CD4-positive, alpha-beta T cell treated with Interleukin-1 beta for 1 hour (primary cell): ENCODE data around the gene DMXL1.

Source experiments
- DNase-seq, 2 donors: peaks; one replicate each; pipeline ENCODE4 v3.0.0-alpha.2; 2020 to 2022

DMXL1 gene

DNA sequence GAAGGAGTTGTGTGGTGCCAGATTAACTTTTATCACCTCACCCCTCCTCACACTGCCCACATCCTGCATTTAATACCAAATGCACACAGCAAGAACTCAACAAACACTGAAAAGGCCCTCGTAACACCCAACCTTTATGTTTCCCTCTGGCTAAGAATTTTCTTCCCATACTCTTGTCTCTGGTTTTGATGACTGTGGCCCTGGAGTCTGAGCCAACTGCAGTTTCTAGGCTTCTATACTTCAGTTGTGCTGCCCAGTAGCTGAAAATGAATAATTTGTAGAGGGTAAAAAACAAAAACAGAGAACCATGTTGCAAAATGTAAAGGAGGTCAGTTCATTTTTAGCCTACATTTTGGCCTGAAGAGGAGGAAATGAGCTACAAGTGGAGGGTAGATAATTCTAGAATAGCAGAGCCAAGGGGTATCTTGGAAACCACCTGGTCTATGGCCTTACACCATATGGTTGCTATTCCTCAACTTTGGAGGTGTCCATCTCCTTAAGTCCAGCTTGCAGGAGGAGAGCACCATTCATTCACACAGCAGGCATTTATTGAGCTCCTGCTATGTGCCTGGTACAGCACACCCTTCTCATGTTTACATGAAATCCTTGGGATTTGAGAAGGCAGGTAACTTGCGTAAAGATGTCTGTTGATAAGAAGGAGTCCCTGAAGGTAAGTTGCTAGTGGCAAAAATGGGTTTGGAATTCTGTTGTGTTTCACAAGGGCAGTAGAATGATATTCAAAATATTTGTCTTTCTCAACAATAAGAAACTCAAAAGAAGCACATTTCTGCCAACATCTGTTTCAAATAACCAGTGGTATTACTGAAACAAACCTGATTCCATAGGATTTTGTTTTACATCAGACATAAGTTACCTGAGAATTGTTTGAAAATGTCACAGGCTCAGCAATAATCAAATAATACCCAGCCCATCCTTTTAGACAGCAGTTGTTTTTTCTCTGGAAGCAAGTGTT is 201.2 kb downstream of the DMXL1 start:
- DNase-seq: no peak

DNA sequence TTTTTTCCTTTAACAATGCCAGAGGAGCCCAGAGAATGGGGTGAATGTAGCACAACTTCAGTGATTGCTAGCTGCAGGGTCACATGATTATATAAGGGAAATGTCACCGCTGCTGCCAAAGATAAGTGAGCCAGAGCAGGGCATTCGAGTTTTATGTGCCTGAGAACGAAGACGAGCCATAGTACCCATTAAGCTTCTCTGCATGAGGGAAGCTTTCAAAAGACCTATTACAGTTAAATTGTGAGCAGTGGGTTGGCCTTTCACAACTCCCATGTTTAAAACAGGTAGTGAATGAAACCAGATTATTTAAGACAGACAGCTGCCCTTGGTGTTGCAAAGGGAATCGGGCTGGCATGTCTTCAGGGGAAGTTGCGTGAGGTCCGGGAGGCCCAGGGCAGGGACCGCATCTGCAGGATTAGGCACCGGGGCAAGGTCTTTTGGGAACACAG is 202.5 kb downstream of the DMXL1 start:
- DNase-seq: peak in 1 of 2 donors; percentile 35

DNA sequence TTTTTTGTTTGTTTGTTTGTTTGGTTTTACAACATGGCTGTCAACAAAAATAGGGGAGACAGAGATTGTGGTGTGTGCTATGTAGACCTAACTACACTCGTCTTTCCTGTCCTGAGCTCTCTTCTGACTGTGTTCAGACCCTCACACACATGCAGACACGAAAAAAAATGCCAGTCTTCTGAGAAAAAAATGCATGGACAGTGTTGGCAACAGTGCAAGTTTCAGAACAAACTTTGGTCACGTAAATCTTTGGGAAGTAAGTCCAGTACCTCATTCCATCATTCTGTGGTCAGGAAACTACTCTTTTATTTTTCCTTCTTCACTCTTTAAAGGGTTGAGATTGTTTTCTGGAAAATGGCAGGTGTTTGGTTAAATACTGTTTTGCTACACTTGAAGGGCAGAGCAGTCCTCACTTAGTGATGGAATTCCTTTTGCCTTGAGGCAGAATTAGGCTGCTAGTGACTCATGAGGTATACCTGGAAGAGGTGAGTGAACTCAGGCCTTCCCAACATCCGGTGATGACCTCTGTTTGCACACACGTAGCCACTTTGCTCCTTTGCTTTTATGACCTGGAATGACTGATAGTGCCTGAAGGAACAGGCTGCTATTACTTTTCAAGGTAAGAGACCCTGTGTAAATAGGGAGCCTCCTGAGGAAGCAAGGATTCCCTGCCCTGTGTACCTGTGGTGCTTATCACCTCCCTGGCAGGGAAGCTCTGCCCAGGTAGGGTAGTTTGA is 203.3 kb downstream of the DMXL1 start:
- no peak for DNase-seq

DNA sequence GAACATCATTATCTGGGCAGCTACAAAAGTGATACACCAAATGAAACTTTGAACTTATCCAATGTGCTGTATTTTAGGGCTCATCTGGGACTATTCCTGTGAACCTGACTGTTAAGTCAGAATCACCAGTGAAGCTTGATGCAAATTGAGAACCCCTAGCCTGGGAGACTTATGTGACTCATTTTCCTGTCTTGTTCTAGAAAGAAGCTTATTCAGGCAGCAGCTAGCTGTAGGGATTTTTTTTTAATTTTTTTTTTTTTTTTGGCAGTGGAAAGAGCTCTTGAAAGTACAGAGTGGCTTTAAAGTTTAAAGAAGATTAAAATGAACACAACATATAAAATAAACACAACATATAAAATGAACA is 203.9 kb downstream of the DMXL1 start:
- DNase-seq: peak in 1 of 2 donors; percentile 51

DNA sequence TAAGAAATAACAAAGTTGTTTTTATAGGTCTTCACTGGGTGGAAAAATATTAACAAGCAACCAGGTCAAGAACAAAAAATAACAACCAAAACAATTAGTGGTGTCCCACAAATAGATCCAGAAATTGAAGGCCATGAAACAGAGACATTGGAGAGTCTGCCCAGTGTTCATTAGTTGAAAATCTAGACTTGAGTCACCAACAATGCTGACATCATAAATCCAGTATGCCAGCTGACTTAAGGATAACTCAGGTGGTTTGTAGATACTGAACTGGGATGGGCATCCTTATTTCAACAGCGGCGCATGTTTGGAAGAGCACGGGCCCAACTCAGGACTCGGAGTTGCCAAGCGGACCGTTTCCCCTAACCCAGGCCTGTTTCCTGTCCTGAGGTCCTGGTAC is 204.3 kb downstream of the DMXL1 start:
- no peak for DNase-seq

DNA sequence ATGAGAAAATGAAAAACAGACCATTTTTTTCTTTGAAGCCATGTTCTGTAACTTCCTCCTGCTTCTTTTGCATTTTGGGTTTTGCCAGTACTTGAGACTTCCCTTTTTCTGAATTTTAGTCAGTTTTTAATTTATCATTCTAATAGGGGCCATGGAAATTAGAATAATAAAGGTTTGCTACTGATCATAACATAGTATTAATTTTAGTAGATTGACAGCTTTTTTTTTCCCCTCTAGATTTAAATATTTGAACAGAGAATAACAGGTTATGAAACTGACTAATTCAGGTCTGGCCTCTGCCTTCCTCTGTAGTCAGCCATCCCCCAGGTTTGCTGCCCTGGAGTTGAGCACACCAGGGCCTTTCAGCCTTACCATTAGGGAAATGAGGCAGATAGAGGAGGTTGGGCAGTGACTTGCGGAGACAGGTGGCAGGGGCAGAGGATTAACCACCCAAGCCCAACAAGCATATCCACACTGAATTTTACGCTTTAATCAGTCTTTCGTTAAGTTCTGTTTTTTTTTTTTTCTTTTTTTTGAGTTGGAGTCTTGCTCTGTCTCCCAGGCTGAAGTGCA is 204.8 kb downstream of the DMXL1 start:
- peak in 1 of 2 donors; percentile 60 for DNase-seq

DNA sequence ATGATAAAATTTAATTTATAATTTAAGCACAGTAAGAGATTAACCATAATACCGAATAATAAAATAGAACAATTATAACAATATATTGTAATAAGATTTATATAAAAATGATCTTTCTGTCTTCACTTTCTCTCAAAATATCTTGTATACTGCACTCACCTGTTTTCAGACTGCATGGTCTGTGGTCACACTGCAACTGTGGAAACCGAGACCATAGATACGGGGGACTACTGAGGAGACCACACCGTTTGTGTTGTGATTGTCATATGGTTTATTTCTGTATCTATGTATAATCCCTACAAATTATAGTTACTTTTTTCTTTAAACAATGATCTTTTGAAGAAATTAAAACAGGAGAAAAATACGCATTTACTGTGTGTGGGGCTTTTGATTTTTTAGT is 206.1 kb downstream of the DMXL1 start:
- DNase-seq: no peak

DNA sequence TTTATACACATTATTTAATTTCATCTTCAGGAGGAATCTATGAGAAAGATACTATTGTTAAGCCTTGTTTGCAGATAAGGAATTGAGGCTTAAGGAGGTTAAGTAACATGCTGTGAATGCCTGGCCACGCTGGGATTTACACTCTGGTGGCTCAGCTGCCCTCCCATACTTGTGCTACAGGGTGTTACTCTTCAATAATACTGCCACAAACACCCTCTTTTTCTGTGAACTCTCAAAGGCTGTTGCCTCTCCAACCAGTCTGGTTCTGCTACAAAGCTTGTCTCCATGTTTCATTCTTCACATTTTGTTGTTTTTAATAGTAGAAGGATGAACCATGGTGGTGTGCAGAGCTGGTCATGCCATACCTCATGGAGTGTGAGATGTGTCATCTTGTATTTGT is 208.2 kb downstream of the DMXL1 start:
- DNase-seq: no peak

DNA sequence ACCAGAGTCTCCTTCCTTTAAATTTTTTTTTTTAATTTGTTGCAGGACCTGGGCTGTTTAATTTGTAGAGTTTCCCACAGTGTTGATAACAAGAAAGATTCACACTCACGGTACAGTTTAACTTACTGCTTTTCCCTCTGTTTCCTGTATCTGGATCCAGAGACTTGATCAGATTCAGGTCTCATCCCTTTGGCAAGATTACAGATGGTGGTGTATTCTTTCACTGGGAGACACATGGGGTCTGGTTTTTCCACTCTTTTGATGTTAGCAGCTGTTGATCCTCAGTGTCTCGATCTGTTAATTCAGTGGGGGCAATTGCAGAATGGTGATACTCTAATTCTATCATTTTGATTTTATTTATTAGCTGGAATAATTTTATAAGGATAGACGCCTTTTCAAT is 209.5 kb downstream of the DMXL1 start:
- DNase-seq: no peak

DNA sequence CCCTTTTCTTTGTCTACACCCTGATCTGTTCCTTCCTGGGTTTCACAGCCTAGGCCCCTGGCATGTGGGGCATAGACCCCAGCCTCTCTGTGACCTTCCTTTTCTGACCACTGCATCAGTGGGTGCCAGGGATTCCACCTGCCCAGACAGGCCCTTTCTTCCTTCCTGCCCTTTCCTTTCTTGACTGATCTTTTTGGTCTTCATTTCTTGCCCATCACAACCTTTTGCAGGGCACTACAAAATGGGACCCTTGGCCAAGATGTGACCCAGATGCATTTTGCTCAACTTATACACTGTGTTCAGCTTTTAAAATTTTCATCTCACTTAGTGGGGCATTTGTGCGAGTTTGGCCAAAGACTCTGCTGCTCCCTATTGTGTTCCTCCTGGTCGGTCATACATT is 211.7 kb downstream of the DMXL1 start:
- no peak for DNase-seq

DNA sequence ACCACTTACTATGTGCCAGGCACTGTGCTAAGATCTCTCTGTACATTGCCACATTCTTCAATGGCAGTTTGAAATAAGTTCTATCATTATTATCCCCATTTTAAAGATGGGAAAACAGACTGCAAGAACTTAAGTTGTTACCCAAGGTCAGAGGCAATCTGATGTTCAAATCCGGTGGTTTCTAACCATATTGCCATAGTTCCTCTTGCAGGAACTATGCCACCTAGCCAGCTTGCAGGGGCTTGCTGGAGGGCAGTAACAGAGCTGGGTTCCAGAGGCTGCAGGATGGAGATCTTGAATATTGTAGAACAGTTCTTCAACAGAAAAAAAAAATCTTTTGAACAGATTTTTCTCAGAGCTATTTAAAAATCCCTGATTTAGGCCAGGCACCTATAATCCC is 213.1 kb downstream of the DMXL1 start:
- no peak for DNase-seq

DNA sequence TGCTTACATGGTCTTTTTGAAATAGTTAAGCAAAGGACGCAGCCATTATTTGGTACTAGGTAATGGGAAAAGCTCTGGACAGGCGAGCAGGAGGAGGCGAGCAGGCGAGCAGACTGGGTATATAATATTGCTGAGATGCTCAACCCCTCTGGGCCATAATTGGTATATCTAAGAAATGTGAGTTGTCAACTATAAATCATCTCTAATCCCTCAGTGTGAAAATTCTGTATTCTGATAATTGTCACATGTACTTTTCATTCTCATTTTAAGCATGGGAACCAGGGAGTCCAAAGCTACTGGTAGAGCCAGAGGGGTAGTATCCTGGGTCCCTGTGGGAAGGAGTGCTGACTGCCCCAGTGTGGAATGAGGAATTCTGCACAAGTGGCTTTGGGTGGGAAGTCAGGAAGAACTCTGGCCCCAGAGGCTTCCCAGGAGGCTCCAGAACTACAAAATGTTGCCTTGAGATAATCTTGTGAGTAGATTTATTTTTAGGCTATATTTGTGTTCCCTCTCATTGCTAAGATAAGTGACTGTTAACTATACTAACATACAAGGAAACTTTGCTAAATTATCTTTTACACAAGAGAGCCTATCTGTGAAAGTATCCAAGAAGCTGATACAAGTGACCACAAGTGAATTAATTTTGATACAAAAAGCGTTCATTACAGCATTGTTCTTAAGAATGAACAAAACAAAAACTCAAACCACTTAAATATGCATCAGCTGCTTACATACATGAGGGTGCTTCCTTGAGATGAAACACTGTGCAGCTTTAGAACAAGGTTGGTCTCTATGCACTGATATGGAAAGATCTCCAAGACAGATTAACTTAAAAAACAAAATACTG is 214.4 kb downstream of the DMXL1 start:
- no peak for DNase-seq

DNA sequence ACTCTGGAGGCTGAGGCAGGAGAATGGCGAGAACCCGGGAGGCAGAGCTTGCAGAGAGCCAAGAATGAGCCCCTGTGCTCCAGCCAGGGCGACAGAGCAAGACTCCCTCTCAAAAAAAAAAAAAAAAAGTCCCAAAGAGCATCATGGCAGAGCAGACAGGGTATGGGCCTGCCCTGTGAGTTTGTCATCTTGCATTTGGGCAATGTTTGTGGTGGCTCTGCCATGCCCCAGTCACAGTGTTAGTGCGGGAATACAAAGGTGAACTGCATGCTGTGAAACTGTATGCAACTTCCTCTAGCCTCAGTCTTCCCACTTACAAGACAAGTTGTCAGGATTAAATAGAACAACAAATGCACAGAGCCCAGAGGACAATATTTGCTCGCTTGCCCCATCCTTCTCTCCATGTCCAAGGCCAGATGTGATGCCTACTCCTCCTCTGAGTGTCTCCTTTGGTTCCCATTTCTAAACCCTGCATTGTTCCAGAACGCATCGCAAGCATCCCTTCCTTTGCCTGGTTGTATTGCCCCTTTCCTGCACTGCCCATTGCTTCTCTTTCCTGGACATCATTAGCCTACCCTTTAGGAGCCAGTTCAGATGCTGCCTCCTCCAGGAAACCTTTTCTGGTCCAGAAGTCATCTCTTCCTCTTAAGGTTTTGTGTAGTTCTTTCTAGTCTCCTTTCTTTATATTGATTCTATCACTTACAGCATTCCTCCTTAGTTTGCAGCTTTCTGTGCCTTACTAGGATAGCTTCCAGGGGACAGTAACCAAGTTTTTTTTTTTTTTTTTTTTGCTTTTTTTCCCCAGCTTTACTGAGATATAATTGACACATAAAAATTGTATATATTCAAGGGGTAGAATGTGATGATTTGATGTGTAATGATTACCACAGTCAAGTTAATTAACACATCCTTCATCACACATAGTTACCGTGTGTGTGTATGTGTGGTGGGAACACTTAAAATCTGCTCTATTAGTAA is 215.9 kb downstream of the DMXL1 start:
- no peak for DNase-seq

DNA sequence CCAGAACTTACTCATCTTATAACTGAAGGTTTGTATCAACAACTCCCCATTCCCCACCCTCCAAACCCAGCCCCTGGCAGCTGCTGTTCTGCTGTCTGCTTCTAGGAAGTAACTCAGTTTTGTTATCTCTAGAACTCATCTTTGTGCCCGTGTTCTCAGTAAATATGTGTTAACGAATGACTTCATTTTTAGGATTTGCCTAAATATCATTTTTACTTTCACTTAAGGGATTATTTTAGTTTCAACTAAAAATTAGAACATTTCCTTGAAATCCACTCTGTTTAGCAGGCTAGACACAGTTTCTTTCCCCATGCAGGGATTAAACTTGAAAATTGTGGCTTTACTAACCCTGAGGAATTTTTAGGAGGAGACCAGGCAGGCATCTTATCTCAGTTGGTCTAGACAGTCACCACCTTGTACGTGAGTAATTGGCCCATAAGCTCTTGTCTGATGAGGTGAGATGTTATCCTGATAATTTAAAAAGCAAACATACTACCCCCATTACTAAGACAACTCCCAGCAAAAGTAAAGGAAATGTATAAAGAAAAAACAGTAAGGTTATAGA is 216.7 kb downstream of the DMXL1 start:
- peak; percentile 39 to 57 for DNase-seq

DNA sequence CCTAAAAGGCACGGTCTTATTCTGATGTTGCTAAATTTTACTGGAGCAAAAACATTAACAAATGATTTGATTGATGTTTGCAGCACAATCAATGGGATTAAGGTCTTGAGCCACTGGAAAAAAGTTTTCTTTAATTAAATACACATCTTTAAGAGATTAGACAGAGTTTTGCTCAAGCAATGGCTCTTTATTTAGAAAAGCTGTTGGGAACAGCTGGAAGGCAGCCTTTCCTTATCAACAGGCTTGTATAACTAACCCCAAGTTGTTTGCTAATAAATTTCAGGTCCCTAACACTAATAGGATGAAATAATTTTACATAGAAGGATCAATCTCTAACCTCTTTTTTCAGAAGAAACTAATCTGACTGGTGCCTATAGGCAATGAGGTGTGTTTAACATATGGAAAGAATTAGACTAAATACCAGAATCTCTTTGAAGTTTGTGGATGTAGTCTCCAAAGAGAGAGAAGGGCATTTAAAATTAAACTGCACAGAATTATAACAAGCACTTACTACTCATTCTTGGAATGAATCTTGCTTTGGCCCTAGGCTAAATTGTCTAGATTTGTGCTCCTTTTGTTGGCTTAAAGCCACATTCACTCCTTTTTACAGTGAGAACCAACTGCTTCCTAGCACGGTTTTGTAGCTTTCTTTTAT is 217.6 kb downstream of the DMXL1 start:
- no peak for DNase-seq

DNA sequence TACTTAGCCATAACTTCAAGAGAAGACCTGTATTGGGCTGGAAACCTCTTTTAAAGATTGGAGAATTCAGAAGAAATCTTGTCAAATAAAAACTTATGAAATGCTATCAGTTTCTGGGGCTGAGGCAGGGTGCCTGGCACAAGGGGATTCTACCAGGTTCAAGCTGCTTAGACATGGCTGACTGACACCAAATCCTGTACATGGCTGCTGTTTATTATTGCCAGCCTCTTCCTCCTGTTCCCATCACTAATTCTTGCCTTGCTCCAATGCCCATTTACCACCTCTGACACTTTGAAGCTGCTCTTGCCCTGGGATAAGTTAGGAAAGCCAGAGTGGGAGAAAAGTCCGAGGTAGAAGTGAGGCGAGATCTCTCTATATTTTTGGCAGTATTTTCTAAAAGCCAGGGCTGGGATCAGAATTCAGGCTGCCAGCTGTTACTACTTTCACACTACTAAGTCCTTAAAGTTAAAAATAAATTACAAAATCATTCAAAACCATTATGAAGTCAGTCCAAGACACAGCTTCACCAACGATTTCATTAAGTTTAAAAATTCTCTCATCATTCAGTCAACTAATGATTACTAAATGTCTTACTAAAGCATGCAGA is 218.7 kb downstream of the DMXL1 start:
- no peak for DNase-seq

DNA sequence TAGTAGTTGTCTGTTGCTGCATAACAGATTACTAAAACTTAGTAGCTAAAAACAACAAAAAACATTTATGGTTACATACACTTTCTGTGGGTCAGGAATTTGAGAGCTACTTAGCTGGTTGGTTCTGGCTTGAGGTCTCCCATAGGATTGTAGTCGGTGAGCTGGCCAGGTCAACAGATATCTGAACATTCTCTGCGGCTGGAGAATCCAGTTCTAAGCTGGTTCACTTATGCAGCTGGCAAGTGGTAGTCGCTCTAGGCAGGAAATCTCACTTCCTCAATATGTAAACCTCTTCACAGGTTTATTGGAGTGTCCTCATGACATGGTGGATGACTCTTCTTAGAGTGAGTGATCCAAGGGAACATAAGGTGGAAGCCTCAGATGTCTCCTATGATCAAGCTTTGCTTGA is 219.3 kb downstream of the DMXL1 start:
- DNase-seq: peak; percentile 36 to 45

DNA sequence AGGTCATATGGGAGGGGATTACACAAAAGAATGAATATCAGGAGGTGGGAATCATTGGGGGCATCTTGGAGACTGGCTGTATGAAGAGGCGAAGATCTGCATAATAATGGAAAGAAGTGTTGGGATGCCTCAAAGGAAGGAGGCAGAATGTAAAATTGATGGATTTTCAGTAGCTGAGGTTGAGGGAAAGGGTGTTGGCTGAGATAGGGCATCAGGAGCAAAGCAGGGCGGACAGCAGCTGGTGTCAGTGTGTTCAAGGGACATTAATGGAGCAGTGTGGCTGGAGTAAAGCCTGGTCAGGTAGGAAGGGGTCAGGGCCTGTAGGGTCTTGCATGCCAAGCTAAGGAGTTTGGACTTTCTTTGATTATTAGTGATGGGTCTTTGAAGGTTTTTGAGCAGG is 219.7 kb downstream of the DMXL1 start:
- no peak for DNase-seq

DNA sequence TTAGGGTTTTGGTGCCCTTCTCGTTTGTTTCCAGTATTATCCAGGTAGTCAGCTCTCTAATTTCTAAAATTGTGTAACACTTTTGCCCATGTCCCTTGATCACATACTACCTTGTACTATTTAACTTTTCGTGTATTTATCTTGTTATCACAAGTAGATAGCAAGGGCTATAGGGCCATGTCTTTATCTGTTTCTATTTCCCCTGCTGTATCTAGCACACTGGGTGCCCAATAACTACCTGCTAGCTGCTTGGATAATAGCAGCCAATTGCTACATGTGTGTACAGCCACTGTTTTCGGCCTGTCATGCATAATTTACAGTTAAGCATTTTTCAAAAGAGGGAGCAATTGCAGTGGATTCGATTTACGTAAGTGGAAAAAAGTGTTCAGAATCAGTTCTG is 220.2 kb downstream of the DMXL1 start:
- DNase-seq: no peak

DNA sequence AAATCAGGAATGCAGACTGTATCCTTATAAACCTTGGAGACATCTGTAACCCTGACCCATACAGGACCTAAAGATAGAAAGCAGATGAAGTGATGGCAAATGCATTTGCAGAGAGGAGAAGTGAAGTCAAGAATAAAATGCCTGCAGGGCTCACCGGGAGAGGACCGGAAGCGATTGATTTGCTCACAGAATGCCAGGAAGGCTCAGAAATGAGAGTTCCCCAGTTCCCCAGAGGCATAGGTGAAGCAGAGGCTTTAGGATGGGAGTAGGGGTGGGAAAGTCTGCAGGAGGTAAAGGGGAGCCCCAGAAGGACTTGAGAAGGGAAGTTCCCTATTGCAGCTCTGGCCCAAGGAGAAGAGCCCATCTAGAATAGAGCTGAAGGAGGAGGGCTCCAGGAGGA is 221.0 kb downstream of the DMXL1 start:
- no peak for DNase-seq
